Activated gamma-delta T cell treated with Interleukin-2 at 50 U/mL for 16 hours (primary cell): ENCODE measurements around the gene BSCL2.
"Not testable (repeated sequence)": the region's sequence is repeated elsewhere in the genome, so short reads cannot be mapped to it uniquely, and the experiment has no call there.

Experiments used
- DNase-seq: peaks from one replicate; pipeline ENCODE4 v3.0.0-alpha.2; 2020

BSCL2 gene

DNA sequence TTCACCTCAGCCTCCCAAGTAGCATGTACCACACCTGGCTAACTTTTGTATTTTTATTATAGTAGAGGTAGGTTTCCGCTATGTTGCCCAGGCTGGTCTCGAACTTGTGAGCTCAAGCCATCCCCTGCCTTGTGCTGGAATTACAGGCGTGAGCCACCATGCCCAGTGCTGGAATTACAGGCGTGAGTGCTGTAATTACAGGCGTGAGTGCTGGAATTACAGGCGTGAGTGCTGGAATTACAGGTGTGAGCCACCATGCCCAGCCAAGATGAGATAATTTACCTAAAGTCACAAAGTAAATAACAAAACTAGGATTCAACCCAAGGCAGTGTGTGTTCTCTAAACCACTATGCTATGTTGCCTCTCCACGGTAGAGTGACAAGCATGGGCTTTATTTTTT lies 24.7 kb downstream of the BSCL2 start:
- no peak for DNase-seq

DNA sequence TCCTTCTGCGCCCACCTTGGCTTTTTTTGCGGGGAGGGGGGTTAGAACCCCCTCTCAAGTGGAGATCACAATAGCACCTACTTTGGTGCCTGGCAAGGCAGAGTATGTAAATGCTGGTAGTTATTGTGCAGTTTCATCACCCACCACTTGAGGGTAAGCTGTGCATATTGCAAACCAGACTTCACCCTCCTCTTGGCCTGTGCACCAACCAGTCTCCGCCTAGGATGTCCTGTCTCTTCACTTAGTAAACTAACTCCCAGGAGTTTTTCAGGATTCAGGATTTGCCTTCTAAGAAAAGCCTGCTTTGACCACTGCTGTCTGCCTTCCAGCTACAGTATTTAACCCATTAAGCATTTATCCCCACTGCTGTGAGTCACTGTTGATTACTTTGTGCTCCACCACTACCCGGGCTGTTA lies 26.4 kb downstream of the BSCL2 start:
- peak; percentile 27 for DNase-seq

GRCh38 chr11:62678770-62679696 lies 28.2 kb downstream of the BSCL2 start, which contains the start of gene UBXN1:
Gene UBXN1 (minus strand): TSS chr11:62679073. CDS start chr11:62678923, 150 bp downstream.
- DNase-seq, result peak; percentile 79

GRCh38 chr11:62678433-62678769 lies 28.8 kb downstream of the BSCL2 start:
- no peak for DNase-seq

DNA sequence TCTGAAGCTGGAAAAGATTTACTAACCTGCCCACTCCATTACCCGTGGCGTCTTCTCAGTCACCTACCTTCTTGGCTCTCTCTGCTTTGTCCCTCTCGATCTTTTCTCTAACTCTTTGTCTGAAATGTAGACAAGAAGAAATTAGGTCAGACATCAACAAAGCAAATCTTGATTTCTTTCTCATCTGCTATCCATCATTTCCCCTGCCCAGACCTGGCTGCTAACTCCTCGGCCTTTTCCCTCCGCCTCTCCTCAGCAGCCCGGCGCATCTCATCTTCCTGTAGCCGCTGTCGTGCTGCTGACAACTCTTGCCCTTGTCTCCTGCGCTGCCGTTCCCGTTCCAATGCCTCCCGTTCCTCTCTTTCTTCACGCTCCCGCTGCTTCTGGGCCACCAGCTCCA lies 29.5 kb downstream of the BSCL2 start:
- DNase-seq, result no peak

GRCh38 chr11:62677156-62677555 lies 30.1 kb downstream of the BSCL2 start:
- no peak for DNase-seq

DNA sequence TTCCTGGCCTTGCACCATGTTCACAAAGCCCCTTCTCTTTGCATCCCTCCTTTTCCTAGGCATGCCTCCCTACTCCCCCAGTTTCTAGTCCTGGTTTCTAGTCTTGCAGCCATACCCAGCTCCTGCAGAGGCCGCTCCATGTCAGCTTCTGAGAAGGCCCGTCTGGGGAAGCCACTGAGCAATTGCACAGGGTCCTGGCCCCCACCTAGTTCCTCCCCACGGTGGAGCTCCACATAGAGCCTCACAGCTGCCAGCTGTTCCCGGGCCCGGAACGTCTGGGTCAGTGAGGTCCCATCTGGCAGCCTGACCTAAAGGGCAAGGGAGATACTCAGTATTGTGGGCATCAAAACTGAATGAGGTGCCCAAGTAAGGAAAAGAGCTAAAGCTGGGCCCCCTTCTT lies 30.5 kb downstream of the BSCL2 start:
- no peak for DNase-seq

GRCh38 chr11:62675415-62675814 lies 31.8 kb downstream of the BSCL2 start:
- DNase-seq, result not testable (repeated sequence)

DNA sequence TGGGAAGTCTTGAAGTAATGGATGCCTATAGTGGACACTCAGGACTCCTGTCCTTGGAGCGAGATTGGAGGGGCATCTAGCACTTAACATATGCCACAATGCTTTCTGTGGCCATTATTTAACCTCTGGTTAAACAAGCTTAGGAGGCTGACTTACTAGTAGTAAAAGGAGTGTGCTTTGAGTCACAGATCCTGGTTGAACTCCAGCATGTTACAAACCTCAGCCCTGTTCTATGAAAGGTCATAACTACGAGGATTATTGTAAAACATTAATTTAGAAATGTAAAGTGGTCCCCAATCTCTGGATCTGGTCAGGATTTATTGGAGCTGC lies 34.1 kb downstream of the BSCL2 start:
- DNase-seq, result no peak

DNA sequence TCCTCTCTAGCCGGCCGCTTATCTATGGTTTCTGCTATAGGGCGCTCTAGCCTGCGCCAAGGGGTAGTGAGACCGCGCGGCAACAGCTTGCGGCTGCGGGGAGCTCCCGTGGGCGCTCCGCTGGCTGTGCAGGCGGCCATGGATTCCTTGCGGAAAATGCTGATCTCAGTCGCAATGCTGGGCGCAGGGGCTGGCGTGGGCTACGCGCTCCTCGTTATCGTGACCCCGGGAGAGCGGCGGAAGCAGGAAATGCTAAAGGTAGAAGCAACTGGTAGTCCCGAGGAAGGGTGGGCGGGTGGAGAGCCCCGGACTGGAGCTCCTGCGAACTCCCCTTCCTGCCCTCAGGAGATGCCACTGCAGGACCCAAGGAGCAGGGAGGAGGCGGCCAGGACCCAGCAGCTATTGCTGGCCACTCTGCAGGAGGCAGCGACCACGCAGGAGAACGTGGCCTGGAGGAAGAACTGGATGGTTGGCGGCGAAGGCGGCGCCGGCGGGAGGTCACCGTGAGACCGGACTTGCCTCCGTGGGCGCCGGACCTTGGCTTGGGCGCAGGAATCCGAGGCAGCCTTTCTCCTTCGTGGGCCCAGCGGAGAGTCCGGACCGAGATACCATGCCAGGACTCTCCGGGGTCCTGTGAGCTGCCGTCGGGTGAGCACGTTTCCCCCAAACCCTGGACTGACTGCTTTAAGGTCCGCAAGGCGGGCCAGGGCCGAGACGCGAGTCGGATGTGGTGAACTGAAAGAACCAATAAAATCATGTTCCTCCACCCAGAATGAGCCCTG lies 35.4 kb downstream of the BSCL2 start, which contains the start of the genes LBHD1 and UQCC3:
Gene LBHD1 (minus strand): TSS at position 660 of the 782 bp plus-strand sequence. CDS start 2,236 bp downstream, outside the sequence.
Gene UQCC3 (plus strand): TSS at position 66 of the 782 bp plus-strand sequence. CDS start 73 bp downstream, at position 139.
- DNase-seq, result peak; percentile 71

GRCh38 chr11:62671236-62671607 lies 36.0 kb downstream of the BSCL2 start:
- no peak for DNase-seq

- DNase-seq, result no peak
Measured at GRCh38 chr11:62669420-62670161, 37.6 kb downstream of the BSCL2 start.

DNA sequence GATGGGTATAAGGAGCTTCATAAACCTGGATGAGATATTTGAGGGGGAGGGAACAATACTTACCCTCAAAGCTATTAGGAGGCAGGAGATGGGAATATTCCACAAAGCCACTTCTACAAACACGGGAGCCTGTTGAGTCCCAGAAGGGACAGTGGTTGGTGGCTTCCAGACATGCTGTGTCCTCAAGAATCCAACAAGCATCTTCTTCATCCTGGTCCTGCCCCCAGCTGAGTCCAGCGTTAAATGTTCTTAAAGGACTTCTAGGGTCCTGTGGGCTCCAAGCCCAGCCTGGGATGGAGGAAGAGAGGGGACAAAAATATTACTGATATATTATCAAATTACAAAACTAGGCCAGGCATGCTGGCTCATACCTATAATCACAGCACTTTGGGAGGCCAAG lies 39.8 kb downstream of the BSCL2 start:
- no peak for DNase-seq

DNA sequence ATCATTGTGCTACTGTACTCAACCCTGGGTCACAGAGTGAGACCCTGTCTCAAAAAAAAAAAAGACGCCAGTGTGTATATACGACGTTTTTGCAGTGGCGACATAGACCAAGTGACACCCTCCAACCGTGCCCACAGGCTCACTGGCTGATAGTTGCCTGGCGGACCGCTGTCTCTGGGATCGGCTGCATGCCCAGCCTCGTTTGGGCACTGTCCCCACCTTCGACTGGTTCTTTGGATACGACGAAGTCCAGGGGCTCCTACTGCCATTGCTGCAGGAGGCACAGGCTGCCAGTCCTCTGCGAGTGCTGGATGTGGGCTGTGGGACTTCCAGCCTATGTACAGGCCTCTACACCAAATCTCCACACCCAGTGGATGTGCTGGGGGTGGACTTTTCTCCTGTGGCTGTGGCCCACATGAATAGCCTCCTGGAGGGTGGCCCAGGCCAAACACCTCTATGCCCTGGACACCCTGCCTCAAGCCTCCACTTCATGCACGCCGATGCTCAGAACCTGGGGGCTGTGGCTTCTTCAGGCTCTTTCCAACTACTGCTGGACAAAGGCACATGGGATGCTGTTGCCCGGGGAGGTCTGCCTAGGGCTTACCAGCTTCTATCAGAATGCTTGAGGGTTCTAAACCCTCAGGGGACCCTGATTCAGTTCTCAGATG lies 40.8 kb downstream of the BSCL2 start:
- no peak for DNase-seq

- DNase-seq, result peak; percentile 65
Measured at GRCh38 chr11:62665599-62666258, 41.5 kb downstream of the BSCL2 start.

- DNase-seq, result peak; percentile 95
Measured at GRCh38 chr11:62665075-62665598, 42.1 kb downstream of the BSCL2 start, which contains the start of the genes C11orf98 and CSKMT. Gene C11orf98 (minus strand): TSS chr11:62665210. CDS start chr11:62665169, 41 bp downstream. Gene CSKMT (plus strand): TSS chr11:62665312. CDS start chr11:62665880, 568 bp downstream.

DNA sequence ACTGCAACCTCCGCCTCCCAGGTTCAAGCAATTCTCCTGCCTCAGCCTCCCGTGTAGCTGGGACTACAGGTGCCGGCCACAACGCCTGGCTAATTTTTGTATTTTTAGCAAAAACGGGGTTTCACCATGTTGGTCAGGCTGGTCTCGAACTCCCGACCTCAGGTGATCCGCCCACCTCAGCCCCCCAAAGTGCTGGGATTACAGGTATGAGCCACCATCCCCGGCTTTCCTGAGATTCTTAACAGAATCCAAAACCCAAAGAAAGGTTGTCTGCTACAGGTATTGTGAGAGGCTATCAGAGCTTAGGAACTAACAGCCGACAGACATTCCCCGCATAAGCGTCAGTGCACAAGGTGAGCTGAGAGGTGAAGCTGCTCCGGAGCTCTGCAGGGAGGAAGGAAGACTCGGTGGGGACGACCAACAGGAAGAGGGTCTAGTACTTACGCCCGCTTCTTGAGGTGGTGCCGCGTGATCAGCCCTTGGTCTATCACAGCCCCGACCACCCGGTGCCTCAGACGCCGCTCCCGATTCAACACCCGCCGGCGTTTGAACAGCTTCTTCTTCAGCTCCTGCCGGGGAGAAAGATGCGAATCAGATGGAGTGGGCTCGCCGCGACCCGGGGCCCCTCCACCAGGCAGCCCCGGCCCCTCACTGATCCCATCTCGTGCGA lies 42.7 kb downstream of the BSCL2 start:
- DNase-seq, result peak; percentile 53

- no peak for DNase-seq
Measured at GRCh38 chr11:62656796-62657429, 50.3 kb downstream of the BSCL2 start.

GRCh38 chr11:62654297-62654696 lies 52.9 kb downstream of the BSCL2 start:
- DNase-seq, result no peak
